Keratinocyte (primary cell): ENCODE measurements around the gene SAPCD1. TPM values are rescaled to one million over a fixed set of nuclear protein-coding genes. Genes with fewer than 3 reads are reported as not detected.

Experiments used
- DNase-seq: peaks from one replicate; pipeline ENCODE4 v3.0.0-alpha.2; 2011; ENCODE audit warnings: low read depth, missing footprints, low spot score
- FAIRE-seq: peaks from 2 replicates; lab custom pipeline; 2011; peaks lifted over from hg19 to GRCh38; lab: Jason Lieb, UNC
- H2AFZ ChIP-seq: 2 replicates; pipeline ENCODE4 v1.6.0; 2012; ENCODE audit warnings: low read length, control low read depth, inconsistent platforms; ENCODE audit not compliant: control insufficient read depth
- H3K27ac ChIP-seq: 2 replicates; pipeline ENCODE4 v1.5.1; 2011; ENCODE audit warnings: low read length; ENCODE audit not compliant: control insufficient read depth, insufficient read depth
- H3K27me3 ChIP-seq: 3 replicates; pipeline ENCODE4 v1.6.0; 2011; ENCODE audit warnings: low read length; ENCODE audit not compliant: control insufficient read depth, insufficient read depth; ENCODE audit errors: extremely low read depth
- H3K36me3 ChIP-seq, 2 experiments: 2 replicates in 1 of 2; 3 replicates in 1 of 2; pipeline ENCODE4 v1.5.1; 2011; ENCODE audit warnings: low read length in 2 of 2, mild to moderate bottlenecking in 1 of 2; ENCODE audit not compliant: control insufficient read depth in 2 of 2, insufficient read depth in 2 of 2; ENCODE audit errors: extremely low read depth in 1 of 2
- H3K4me1 ChIP-seq: 3 replicates; pipeline ENCODE4 v1.5.1; 2011; ENCODE audit warnings: low read length; ENCODE audit not compliant: control insufficient read depth, insufficient read depth; ENCODE audit errors: extremely low read depth
- H3K4me2 ChIP-seq: 3 replicates; pipeline ENCODE4 v1.6.0; 2011; ENCODE audit warnings: low read depth, low read length; ENCODE audit not compliant: control insufficient read depth, insufficient read depth; ENCODE audit errors: extremely low read depth
- H3K4me3 ChIP-seq, 3 experiments: fragments of 200-600 bp in 1 of 3; sonication (generic) in 1 of 3; 2 replicates in 2 of 3; 3 replicates in 1 of 3; pipeline ENCODE4 v1.5.1; 2011 to 2016; ENCODE audit warnings: low read length in 3 of 3, mild to moderate bottlenecking in 3 of 3, control low read depth in 2 of 3, inconsistent platforms in 1 of 3, low read depth in 1 of 3, mixed read lengths in 1 of 3, mixed run types in 1 of 3, moderate library complexity in 1 of 3; ENCODE audit not compliant: control insufficient read depth in 2 of 3, insufficient read depth in 2 of 3; ENCODE audit errors: extremely low read depth in 1 of 3
- H3K79me2 ChIP-seq: 2 replicates; pipeline ENCODE4 v1.6.0; 2012; ENCODE audit warnings: low read length; ENCODE audit not compliant: control insufficient read depth, insufficient read depth
- H3K9ac ChIP-seq: 3 replicates; pipeline ENCODE4 v1.6.0; 2011; ENCODE audit warnings: low read length; ENCODE audit not compliant: control insufficient read depth, insufficient read depth; ENCODE audit errors: extremely low read depth
- H3K9me1 ChIP-seq: 3 replicates; pipeline ENCODE4 v1.6.0; 2011; ENCODE audit warnings: low read length; ENCODE audit not compliant: control insufficient read depth, insufficient read depth; ENCODE audit errors: extremely low read depth
- H3K9me3 ChIP-seq: 2 replicates; pipeline ENCODE4 v1.5.1; 2012; ENCODE audit warnings: low read depth, low read length; ENCODE audit not compliant: control insufficient read depth
- H4K20me1 ChIP-seq: 3 replicates; pipeline ENCODE4 v1.6.0; 2011; ENCODE audit warnings: low read length; ENCODE audit not compliant: control insufficient read depth, insufficient read depth; ENCODE audit errors: extremely low read depth
- EZH2 ChIP-seq: IDR thresholded peaks from one replicate; pipeline ENCODE4 v1.6.1; 2012; ENCODE audit warnings: inconsistent platforms, mild to moderate bottlenecking, low read length, moderate library complexity
- dilution Hi-C: fragments of 300-500 bp; cut with MboI; formaldehyde crosslinking; loops from one replicate; pipeline ENCODE4 v1.7.0; 2020; ENCODE audit warnings: low sequenced_read_pairs; ENCODE audit not compliant: extremely low pct_ligation_motif_present
- polyA plus RNA-seq, 5 experiments: library from polyadenylated mRNA; depleted of rRNA in 3 of 5; stranded (reverse) in 3 of 5; stranded (forward) in 1 of 5; unstranded in 1 of 5; fragments of >200 nt; gene quantifications; 1 replicate in 1 of 5; 2 replicates in 3 of 5; 3 replicates in 1 of 5; pipeline versions ENCODE4 v1.2.1 to v1.2.3, GENCODE V29; 2011 to 2012; ENCODE audit warnings: missing spikeins in 2 of 5, low read depth in 1 of 5, low replicate concordance in 1 of 5
- TF ChIP-seq, protein P1 (sequence below), 3 experiments: IDR thresholded peaks in 1 of 3; conservative IDR thresholded peaks in 1 of 3; optimal IDR thresholded peaks in 1 of 3; 2 replicates in 2 of 3; 3 replicates in 1 of 3; pipeline versions ENCODE3 to v1.5.1; 2011; ENCODE audit warnings: low read length in 3 of 3, mild to moderate bottlenecking in 3 of 3, moderate library complexity in 2 of 3, control low read depth in 1 of 3, inconsistent platforms in 1 of 3; ENCODE audit not compliant: insufficient read depth in 2 of 3; ENCODE audit errors: extremely low read depth in 1 of 3

Gene SAPCD1
- polyA plus RNA-seq, 1 donor (not counting 4 experiments of a cell fraction or from before 2014, with no cell fraction given), result 2.1 TPM

DNA sequence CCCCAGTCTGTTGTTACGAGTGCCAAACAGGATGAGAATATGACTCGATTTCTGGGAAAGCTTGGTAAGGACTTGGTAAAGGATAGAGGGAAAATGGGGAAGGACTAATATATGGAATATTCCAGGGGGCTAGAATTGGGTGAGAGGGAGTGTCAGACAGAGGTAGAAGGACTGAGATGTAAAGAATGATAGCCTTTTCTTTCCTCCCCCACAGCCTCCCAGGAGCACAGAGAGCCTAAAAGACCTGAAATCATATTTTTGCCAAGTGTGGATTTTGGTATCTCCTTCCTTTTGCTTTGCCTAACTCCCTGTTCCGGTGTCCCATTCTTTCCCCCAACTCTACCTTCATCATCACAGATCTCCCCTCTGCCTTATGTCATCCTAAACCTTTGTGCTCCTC is 19.6 kb upstream of the SAPCD1 start:
- Histone ChIP-seq H3K4me3 (no peak overlapping the region), H3K9me1 (no peaks in the 10 kb centered on the region), H2AFZ (no peak overlapping the region), H4K20me1 (no peaks in the 10 kb centered on the region), H3K36me3 (peaks cover 2 to 27% of the 10 kb centered on the region in 2 experiments), H3K9ac (no peak overlapping the region), H3K4me2 (no peak overlapping the region), H3K9me3 (no peaks in the 10 kb centered on the region), H3K4me1 (peaks cover 14% of the 10 kb centered on the region), H3K79me2 (no peaks in the 10 kb centered on the region), H3K27ac (no peak overlapping the region), H3K27me3 (no peaks in the 10 kb centered on the region)
- FAIRE-seq, result no peak
- no peak for DNase-seq
- dilution Hi-C loops, result no loop called here
- TF ChIP-seq, protein P1, sequence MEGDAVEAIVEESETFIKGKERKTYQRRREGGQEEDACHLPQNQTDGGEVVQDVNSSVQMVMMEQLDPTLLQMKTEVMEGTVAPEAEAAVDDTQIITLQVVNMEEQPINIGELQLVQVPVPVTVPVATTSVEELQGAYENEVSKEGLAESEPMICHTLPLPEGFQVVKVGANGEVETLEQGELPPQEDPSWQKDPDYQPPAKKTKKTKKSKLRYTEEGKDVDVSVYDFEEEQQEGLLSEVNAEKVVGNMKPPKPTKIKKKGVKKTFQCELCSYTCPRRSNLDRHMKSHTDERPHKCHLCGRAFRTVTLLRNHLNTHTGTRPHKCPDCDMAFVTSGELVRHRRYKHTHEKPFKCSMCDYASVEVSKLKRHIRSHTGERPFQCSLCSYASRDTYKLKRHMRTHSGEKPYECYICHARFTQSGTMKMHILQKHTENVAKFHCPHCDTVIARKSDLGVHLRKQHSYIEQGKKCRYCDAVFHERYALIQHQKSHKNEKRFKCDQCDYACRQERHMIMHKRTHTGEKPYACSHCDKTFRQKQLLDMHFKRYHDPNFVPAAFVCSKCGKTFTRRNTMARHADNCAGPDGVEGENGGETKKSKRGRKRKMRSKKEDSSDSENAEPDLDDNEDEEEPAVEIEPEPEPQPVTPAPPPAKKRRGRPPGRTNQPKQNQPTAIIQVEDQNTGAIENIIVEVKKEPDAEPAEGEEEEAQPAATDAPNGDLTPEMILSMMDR (optimal IDR thresholded peaks at IDR 0.05 in 1 of 3, IDR thresholded peaks at IDR 0.05 in 1 of 3, conservative IDR thresholded peaks at IDR 0.05 in 1 of 3; ENCODE audit: extremely low read depth in 1 of 3, insufficient read depth in 2 of 3, low read length in 3 of 3), result no peak
- no peak for TF ChIP-seq EZH2

- no peak for TF ChIP-seq EZH2
- TF ChIP-seq, protein P1 (optimal IDR thresholded peaks at IDR 0.05 in 1 of 3, IDR thresholded peaks at IDR 0.05 in 1 of 3, conservative IDR thresholded peaks at IDR 0.05 in 1 of 3; ENCODE audit: extremely low read depth in 1 of 3, insufficient read depth in 2 of 3, low read length in 3 of 3), result no peak
These were observed 18.0 kb upstream of the SAPCD1 start for GRCh38 chr6:31744422-31744821.

More at GRCh38 chr6:31744422-31744821, 18.0 kb upstream of the SAPCD1 start:
- Histone ChIP-seq H3K27ac (no peak overlapping the region), H2AFZ (no peak overlapping the region), H3K4me3 (no peak overlapping the region), H4K20me1 (no peaks in the 10 kb centered on the region), H3K9me3 (no peaks in the 10 kb centered on the region), H3K9me1 (no peaks in the 10 kb centered on the region), H3K79me2 (no peaks in the 10 kb centered on the region), H3K27me3 (no peaks in the 10 kb centered on the region), H3K36me3 (peaks cover 2 to 28% of the 10 kb centered on the region in 2 experiments), H3K9ac (no peak overlapping the region), H3K4me1 (no peaks in the 10 kb centered on the region), H3K4me2 (no peak overlapping the region)
- FAIRE-seq, result no peak
- DNase-seq, result no peak
- dilution Hi-C loops, result no loop called here
